ENCODE results near the gene KCTD8. TPM values are rescaled to one million over a fixed set of nuclear protein-coding genes. Genes with fewer than 3 reads are reported as not detected.

Gene KCTD8
- total and polyA plus RNA-seq, 7 donors: 0.56 to 2.3 (median 0.91) TPM; not detected in 1

DNA sequence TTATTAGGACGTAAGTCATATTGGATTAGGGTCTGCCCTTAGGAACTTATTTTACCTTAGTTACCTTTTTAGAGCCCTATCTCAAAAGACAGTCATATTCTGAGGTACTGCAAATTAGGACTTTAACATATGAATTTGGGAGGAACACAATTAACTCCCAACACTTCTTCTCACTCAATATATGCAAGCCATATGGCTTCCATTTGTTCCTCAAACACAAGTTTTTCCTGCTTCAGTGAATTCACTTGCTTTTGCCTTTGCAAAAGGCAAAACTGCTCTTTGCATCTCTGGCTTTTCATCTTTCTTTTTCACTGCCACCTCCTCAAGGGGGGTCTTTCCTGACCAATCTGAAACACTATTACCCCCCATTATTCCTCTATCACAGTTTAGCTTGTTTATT lies 220.3 kb downstream of the KCTD8 start:
- ATAC-seq (no peak), DNase-seq (no peak)
- intact Hi-C loops (cut with DNase I): no loop called here
- Histone ChIP-seq H3K9me3 (no peaks in the 10 kb centered on the region), H3K27me3 (ENCODE audit: insufficient read depth in 3 of 3, low read length in 2 of 3) (no peaks in the 10 kb centered on the region), H3K27ac (no peak overlapping the region), H3K36me3 (ENCODE audit: insufficient read depth in 1 of 2, low read depth in 1 of 2) (no peaks in the 10 kb centered on the region), H3K4me1 (peaks cover 8% of the 10 kb centered on the region), H3K4me3 (no peak overlapping the region)
- TF ChIP-seq, protein P1, sequence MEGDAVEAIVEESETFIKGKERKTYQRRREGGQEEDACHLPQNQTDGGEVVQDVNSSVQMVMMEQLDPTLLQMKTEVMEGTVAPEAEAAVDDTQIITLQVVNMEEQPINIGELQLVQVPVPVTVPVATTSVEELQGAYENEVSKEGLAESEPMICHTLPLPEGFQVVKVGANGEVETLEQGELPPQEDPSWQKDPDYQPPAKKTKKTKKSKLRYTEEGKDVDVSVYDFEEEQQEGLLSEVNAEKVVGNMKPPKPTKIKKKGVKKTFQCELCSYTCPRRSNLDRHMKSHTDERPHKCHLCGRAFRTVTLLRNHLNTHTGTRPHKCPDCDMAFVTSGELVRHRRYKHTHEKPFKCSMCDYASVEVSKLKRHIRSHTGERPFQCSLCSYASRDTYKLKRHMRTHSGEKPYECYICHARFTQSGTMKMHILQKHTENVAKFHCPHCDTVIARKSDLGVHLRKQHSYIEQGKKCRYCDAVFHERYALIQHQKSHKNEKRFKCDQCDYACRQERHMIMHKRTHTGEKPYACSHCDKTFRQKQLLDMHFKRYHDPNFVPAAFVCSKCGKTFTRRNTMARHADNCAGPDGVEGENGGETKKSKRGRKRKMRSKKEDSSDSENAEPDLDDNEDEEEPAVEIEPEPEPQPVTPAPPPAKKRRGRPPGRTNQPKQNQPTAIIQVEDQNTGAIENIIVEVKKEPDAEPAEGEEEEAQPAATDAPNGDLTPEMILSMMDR (IDR thresholded peaks at IDR 0.05): no peak
- 61 to 79% (median 74%) methylated on average over 1 of the region's 1 CpG for WGBS, 3 donors

DNA sequence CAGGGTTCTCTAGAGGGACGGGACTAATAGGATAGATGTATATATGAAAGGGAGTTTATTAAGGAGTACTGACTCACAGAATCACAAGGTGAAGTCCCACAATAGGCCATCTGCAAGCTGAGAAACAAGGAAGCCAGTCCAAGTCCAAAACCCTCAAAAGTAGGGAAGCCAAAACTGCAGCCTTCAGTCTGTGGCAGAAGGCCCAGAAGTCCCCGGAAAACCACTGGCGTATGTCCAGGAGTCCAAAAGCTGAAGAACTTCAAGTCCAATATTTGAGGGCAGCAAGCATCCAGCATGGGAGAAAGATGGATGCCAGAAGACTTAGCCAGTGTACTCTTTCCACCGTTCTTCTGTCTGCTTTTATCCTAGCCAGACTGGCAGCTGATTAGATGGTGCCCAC lies 227.2 kb downstream of the KCTD8 start:
- Histone ChIP-seq H3K4me3 (no peak overlapping the region), H3K27ac (no peak overlapping the region), H3K36me3 (ENCODE audit: insufficient read depth in 1 of 2, low read depth in 1 of 2) (no peaks in the 10 kb centered on the region), H3K27me3 (ENCODE audit: insufficient read depth in 3 of 3, low read length in 2 of 3) (no peaks in the 10 kb centered on the region), H3K9me3 (no peaks in the 10 kb centered on the region), H3K4me1 (no peaks in the 10 kb centered on the region)
- TF ChIP-seq, protein P1 (IDR thresholded peaks at IDR 0.05): no peak
- no peak for DNase-seq
- no peak for ATAC-seq
- 55 to 63% (median 55%) methylated on average over 4 of the region's 4 CpGs for WGBS, 3 donors
- intact Hi-C loops (cut with DNase I): no loop called here

DNA sequence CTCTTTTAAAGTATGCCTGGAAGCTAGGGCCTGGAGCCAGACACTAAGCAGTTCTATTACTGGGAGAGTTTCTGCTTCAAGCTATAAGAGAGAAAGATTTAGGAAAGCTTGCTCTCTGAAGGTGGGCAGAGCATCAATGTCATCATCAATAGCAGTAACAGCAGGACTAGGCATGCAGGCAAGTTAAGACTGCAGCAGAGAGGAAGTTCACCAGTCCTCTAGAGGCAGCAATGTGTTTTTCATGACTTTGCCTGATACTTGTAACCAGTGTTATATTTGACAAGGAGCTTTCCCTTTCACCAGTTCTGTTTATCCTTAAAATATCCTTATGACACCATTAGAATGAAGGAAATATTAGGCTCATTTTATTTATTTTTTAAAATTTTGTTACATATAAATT lies 237.9 kb downstream of the KCTD8 start:
- H3K4me3 ChIP-seq: no peak overlapping the region
- H3K36me3 ChIP-seq (ENCODE audit: insufficient read depth in 1 of 2, low read depth in 1 of 2): no peaks in the 10 kb centered on the region
- ATAC-seq (no peak), DNase-seq (no peak)
- intact Hi-C loops (cut with DNase I): no loop called here
- no peak overlapping the region for H3K27ac ChIP-seq
- TF ChIP-seq, protein P1 (IDR thresholded peaks at IDR 0.05): no peak
- H3K4me1 ChIP-seq: no peaks in the 10 kb centered on the region
- H3K27me3 ChIP-seq (ENCODE audit: insufficient read depth in 3 of 3, low read length in 2 of 3): no peaks in the 10 kb centered on the region
- no peaks in the 10 kb centered on the region for H3K9me3 ChIP-seq

DNA sequence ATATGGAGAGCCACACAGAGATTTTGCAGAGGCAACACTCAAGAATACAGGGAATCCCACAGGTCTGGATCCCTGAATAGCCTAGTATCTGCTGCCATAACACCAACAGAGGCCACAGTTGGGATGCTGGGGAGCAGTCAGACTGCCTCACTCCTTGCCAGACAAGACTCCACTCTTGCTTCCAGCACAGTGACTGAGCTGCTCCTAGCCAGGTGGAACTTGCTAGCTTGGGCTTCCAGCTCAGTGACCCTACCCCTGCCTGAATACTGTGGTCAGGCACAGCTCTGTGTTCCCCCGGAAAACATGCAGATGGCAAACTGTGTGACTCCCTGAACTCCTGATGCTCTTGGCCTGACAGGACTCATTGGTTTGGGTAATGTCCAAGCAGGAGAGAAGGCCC lies 251.8 kb downstream of the KCTD8 start:
- 91 to 100% (median 95%) methylated on average over 1 of the region's 1 CpG for WGBS, 3 donors
- Histone ChIP-seq H3K36me3 (ENCODE audit: insufficient read depth in 1 of 2, low read depth in 1 of 2) (no peaks in the 10 kb centered on the region), H3K27ac (no peak overlapping the region), H3K4me3 (no peak overlapping the region), H3K4me1 (no peaks in the 10 kb centered on the region), H3K9me3 (no peaks in the 10 kb centered on the region), H3K27me3 (ENCODE audit: insufficient read depth in 3 of 3, low read length in 2 of 3) (no peaks in the 10 kb centered on the region)
- intact Hi-C loops (cut with DNase I): no loop called here
- TF ChIP-seq, protein P1 (IDR thresholded peaks at IDR 0.05): no peak
- no peak for DNase-seq
- no peak for ATAC-seq

DNA sequence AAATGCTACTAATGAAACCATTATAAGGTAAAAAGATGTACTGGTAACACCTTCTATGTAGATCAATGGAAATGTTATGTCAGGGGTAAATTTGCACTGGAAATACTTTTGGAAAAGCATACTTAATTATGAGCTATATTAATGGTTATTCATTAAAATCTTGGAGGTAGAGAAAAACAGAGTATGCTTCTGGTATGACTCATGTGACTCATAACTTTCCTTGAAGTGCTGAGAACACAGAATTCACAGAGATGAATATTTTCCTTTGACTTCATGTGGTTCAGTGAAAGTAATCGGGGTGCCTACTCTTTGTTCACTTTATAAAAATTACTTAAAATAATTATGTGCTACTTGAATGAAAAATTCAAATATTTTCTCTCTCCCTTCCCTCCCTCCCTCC lies 254.2 kb downstream of the KCTD8 start:
- ATAC-seq: no peak
- intact Hi-C loops (cut with DNase I): no loop called here
- H3K4me3 ChIP-seq: no peak overlapping the region
- H3K4me1 ChIP-seq: no peaks in the 10 kb centered on the region
- 79 to 84% (median 79%) methylated on average over 1 of the region's 1 CpG for WGBS, 3 donors
- TF ChIP-seq, protein P1 (IDR thresholded peaks at IDR 0.05): no peak
- no peak overlapping the region for H3K27ac ChIP-seq
- peaks cover 0 to 2% (median 0%) of the 10 kb centered on the region in 3 donors for H3K27me3 ChIP-seq (ENCODE audit: insufficient read depth in 3 of 3, low read length in 2 of 3)
- no peaks in the 10 kb centered on the region for H3K9me3 ChIP-seq
- DNase-seq: no peak
- no peaks in the 10 kb centered on the region for H3K36me3 ChIP-seq (ENCODE audit: insufficient read depth in 1 of 2, low read depth in 1 of 2)

All from psoas muscle (tissue), 8 donors.